Neural crest cell (in vitro differentiated cells): ENCODE measurements around the gene YEATS4. TPM values are rescaled to one million over a fixed set of nuclear protein-coding genes. Genes with fewer than 3 reads are reported as not detected.

Experiments used
- DNase-seq: peaks from one replicate; pipeline ENCODE4 v3.0.0; 2021; ENCODE audit warnings: low read depth, mixed read lengths, low spot score
- H3K27ac Mint-ChIP-seq: one replicate; pipeline ENCODE4 v1.8.0; 2021; ENCODE audit warnings: mild to moderate bottlenecking, mixed read lengths; ENCODE audit not compliant: unreplicated experiment
- H3K27me3 Mint-ChIP-seq: 2 replicates; pipeline ENCODE4 v1.8.0; 2021; ENCODE audit warnings: low read depth, mild to moderate bottlenecking, mixed read lengths
- H3K36me3 Mint-ChIP-seq: 2 replicates; pipeline ENCODE4 v1.8.0; 2021; ENCODE audit warnings: low read depth, mild to moderate bottlenecking, mixed read lengths
- H3K4me1 Mint-ChIP-seq: 2 replicates; pipeline ENCODE4 v1.8.0; 2021; ENCODE audit warnings: mixed read lengths
- H3K4me3 Mint-ChIP-seq: one replicate; pipeline ENCODE4 v1.8.0; 2021; ENCODE audit warnings: mild to moderate bottlenecking, mixed read lengths
- H3K9me3 Mint-ChIP-seq: 2 replicates; pipeline ENCODE4 v1.8.0; 2021; ENCODE audit warnings: mixed read lengths
- total RNA-seq: library from RNA; stranded (reverse); gene quantifications from 2 replicates; pipeline ENCODE4 v1.2.1, GENCODE V29; 2021
- TF ChIP-seq, protein P1 (sequence below): fragments of 200-600 bp; sonication (generic); conservative IDR thresholded peaks from 2 replicates; pipeline ENCODE4 v1.5.0; 2021; ENCODE audit warnings: antibody characterized with exemption, mild to moderate bottlenecking

YEATS4 gene
- total RNA-seq, 1 donor from 2014 or later, result 33.9 TPM

DNA sequence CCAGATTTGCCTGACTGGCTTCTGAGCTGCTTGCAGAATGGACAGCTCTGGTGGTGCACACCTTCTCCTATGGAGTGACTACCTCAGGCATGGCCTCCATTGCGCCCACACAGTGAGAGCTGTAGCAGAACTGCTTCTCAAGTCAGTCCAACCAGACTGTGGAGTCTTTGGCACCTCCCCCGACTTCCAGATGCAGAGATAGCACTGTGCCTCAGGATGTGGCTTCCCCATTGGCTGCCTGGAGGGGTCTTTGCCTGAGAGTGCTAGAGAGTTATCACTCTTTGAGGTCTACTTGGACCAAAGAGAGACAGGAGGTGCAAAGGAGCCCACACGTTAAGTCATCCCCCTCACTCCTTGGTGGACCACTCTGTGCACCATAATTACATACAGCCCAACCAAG is 65.9 kb downstream of the YEATS4 start:
- no peak for DNase-seq
- H3K4me3 Mint-ChIP-seq, result no peak overlapping the region
- H3K9me3 Mint-ChIP-seq, result peaks cover 4% of the 10 kb centered on the region
- H3K4me1 Mint-ChIP-seq, result peaks cover 13% of the 10 kb centered on the region
- H3K36me3 Mint-ChIP-seq, result peaks cover 5% of the 10 kb centered on the region
- H3K27ac Mint-ChIP-seq, result no peak overlapping the region
- no peaks in the 10 kb centered on the region for H3K27me3 Mint-ChIP-seq
- TF ChIP-seq, protein P1, sequence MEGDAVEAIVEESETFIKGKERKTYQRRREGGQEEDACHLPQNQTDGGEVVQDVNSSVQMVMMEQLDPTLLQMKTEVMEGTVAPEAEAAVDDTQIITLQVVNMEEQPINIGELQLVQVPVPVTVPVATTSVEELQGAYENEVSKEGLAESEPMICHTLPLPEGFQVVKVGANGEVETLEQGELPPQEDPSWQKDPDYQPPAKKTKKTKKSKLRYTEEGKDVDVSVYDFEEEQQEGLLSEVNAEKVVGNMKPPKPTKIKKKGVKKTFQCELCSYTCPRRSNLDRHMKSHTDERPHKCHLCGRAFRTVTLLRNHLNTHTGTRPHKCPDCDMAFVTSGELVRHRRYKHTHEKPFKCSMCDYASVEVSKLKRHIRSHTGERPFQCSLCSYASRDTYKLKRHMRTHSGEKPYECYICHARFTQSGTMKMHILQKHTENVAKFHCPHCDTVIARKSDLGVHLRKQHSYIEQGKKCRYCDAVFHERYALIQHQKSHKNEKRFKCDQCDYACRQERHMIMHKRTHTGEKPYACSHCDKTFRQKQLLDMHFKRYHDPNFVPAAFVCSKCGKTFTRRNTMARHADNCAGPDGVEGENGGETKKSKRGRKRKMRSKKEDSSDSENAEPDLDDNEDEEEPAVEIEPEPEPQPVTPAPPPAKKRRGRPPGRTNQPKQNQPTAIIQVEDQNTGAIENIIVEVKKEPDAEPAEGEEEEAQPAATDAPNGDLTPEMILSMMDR, result no peak

DNA sequence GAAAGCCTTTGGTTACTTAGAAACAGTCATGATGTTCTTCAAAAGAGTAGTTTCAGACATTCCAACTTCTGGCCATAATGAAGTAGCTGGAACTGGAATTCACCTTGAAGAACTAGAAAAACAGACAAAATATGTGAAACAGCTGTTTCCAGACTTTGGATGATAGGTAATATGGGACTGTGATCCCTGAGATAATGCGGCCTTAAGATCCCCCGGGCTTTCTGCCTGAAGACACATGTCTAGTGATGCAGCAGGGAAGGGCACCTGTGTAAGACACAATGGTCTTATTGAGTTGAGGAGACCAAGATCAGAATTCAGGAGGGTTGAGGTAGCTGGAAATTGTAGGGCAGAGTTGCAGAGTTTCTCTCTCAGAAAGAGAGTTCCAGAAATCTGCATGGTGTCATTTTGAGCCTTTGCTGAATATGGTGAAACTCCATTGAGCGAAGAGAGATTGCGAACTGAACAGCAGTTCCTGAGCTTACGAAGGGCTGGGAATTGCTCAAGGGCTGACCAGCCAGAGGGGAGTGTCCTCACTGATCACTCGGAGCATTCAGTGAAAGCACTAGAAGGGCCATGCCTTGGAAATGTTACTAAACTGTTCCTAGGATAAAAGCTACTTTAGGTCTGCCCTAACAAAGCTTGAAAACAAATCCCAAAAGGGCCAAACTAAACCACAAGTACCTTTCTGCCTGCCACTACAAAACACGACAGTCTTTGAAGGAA is 69.0 kb downstream of the YEATS4 start:
- DNase-seq, result no peak
- TF ChIP-seq, protein P1, result no peak
- H3K27ac Mint-ChIP-seq, result no peak overlapping the region
- H3K4me1 Mint-ChIP-seq, result peaks cover 14% of the 10 kb centered on the region
- peaks cover 3% of the 10 kb centered on the region for H3K36me3 Mint-ChIP-seq
- no peak overlapping the region for H3K4me3 Mint-ChIP-seq
- no peaks in the 10 kb centered on the region for H3K9me3 Mint-ChIP-seq
- H3K27me3 Mint-ChIP-seq, result no peaks in the 10 kb centered on the region

DNA sequence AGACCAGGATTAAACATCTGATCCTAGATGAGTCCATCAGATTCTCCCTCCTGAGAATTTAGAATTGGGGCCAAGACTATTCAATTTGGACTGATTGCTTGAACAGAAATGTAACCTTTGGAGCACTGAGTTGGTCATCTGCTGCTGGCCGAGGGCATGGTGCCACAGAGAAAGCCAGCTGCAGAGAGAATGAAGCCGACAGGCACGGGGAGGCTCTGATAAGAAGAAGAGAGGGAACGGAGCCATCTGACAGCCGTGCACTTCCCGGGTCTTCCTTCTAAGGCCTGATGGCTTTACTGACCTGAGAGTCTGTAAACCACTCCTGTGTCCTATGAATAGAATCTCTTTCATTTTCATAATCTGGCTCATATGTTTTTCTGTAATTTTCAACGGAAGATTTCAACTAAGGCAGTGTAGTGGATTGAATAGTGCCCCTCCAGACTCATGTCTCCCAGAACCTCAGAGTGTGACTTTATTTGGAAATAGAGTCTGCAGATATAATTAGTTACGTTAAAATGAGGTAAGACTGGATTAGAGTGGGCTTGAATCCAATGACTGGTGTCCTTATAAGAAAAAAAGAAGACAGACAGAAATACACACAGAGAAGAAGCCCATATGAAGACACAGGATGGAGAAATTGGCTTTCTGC is 71.5 kb downstream of the YEATS4 start:
- Mint-ChIP-seq H3K27me3 (no peaks in the 10 kb centered on the region), H3K27ac (no peak overlapping the region)

DNA sequence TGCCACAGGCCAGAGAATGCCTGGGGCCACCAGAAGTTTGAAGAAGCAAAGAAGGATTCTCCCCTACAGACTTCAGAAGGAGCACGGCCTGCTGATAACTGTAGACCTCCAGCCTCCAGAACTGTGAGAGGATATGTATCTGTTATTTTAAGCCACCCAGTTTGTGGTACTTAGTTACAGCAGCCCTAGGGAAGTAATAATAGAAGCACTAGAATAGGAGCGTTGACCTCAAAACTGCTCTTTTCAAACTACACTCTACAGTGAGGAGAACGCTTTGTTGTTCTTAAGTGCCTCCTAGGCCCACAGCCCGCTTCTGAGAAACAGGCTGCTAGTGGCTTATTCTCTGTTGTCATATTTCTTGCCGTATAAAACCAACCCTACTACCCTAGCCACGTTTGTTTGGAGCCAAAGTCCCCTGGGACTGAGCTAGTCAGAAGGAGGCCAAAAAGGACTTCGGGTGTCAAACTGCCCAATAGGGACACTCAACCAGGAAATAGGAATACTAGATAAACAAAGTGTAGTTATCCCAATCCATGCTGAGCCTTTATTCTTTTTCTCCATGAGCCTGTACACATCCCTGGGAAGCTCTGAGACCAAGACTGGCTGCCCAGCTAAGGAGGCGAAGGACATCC is 72.2 kb downstream of the YEATS4 start:
- no peak overlapping the region for H3K4me3 Mint-ChIP-seq
- H3K27me3 Mint-ChIP-seq, result no peaks in the 10 kb centered on the region
- TF ChIP-seq, protein P1, result no peak
- no peaks in the 10 kb centered on the region for H3K9me3 Mint-ChIP-seq
- H3K4me1 Mint-ChIP-seq, result peaks cover 24% of the 10 kb centered on the region
- DNase-seq, result no peak
- no peak overlapping the region for H3K27ac Mint-ChIP-seq
- no peaks in the 10 kb centered on the region for H3K36me3 Mint-ChIP-seq

More for the DNA sequence above, 71.5 kb downstream of the YEATS4 start:
- TF ChIP-seq, protein P1, result no peak
- H3K36me3 Mint-ChIP-seq, result no peaks in the 10 kb centered on the region
- DNase-seq, result no peak
- peaks cover 24% of the 10 kb centered on the region for H3K4me1 Mint-ChIP-seq
- H3K4me3 Mint-ChIP-seq, result no peak overlapping the region
- no peaks in the 10 kb centered on the region for H3K9me3 Mint-ChIP-seq

DNA sequence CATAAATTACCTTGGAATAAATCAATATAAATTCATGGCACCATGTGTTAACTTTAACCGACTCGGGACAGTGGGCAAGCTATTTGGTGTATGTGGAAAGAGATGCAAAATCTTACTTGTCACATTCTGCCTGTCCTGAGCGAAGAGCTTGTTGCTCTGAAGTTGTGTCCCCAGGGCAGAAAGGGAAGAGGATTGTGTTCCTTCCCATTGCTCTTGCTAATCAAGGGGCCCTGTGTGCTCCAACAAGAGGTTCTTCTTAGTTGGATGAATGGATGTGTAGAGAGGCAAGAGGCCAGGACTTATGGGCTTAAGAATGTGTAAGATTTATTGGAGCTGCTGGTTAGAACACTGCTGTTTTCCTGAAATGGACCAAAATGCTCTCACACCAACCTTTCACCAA is 74.1 kb downstream of the YEATS4 start:
- H3K4me3 Mint-ChIP-seq, result no peak overlapping the region
- peaks cover 20% of the 10 kb centered on the region for H3K4me1 Mint-ChIP-seq
- no peak overlapping the region for H3K27ac Mint-ChIP-seq
- TF ChIP-seq, protein P1, result no peak
- no peaks in the 10 kb centered on the region for H3K9me3 Mint-ChIP-seq
- no peaks in the 10 kb centered on the region for H3K36me3 Mint-ChIP-seq
- no peaks in the 10 kb centered on the region for H3K27me3 Mint-ChIP-seq
- DNase-seq, result no peak
